ENCODE measurements around the gene WWOX. TPM values are rescaled to one million over a fixed set of nuclear protein-coding genes. Genes with fewer than 3 reads are reported as not detected.

The WWOX gene
- total and polyA plus RNA-seq, 2 of the 4 experiments (the other 2 are of a cell fraction), result 2.7 to 5.4 TPM

DNA sequence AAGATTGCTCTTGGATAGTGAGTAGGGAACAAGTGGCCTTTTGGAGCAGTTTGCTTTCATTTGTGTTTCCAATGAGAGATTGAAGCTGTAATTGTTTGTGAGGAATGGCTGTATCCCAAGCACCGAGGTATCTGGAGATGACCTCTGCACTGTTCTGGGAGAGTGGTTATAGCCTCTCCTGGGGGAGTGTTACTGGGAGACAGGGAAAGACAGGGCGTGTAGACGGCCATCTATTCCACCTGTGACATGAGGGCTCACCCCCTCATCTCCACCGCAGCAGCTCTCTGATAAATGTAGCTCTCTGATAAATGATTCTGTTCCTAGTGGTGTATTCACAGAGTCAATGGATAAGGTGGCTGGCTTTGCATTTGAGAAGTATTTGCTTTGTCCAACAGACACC lies 1107.4 kb downstream of the WWOX start:
- Histone ChIP-seq H2BK15ac (ENCODE audit: low read depth, low read length) (no peak overlapping the region), H3K27me3 (ENCODE audit: control insufficient read depth, insufficient read depth, low read length) (no peaks in the 10 kb centered on the region), H4K8ac (ENCODE audit: low read depth in 2 of 2, low read length in 2 of 2) (no peak overlapping the region), H3K9me1 (ENCODE audit: insufficient read depth, low read length) (no peaks in the 10 kb centered on the region), H4K91ac (ENCODE audit: insufficient read depth, low read depth, low read length) (no peak overlapping the region), H3K4me2 (ENCODE audit: low read depth, low read length) (no peak overlapping the region), H3K79me1 (ENCODE audit: low read depth in 1 of 2, low read length in 2 of 2) (no peaks in the 10 kb centered on the region), H3K4me3 (ENCODE audit: insufficient read depth, low read depth, low read length) (no peak overlapping the region), H2BK20ac (ENCODE audit: low read depth, low read length) (no peak overlapping the region), H3K27ac (ENCODE audit: insufficient read depth, low read length) (no peak overlapping the region), H2AFZ (replicated peaks; ENCODE audit: low read length, poor library complexity) (no peak overlapping the region), H3K9me3 (ENCODE audit: control insufficient read depth, insufficient read depth, low read length) (peaks cover 34% of the 10 kb centered on the region), H3K9ac (ENCODE audit: low read depth, low read length) (no peak overlapping the region), H2BK5ac (ENCODE audit: low read depth, low read length, poor library complexity, severe bottlenecking) (no peak overlapping the region), H2BK120ac (ENCODE audit: low read depth, low read length) (no peak overlapping the region), H2AK5ac (ENCODE audit: low read depth, low read length) (no peak overlapping the region), H4K5ac (ENCODE audit: low read depth, low read length) (no peak overlapping the region), H3K18ac (ENCODE audit: low read depth, low read length) (no peak overlapping the region), H3K4me1 (ENCODE audit: control insufficient read depth, insufficient read depth, low read length) (no peaks in the 10 kb centered on the region), H3K14ac (replicated peaks; ENCODE audit: low read depth, low read length) (no peak overlapping the region), H3K4ac (ENCODE audit: low read depth, low read length) (no peak overlapping the region), H2AK9ac (replicated peaks; ENCODE audit: low read depth, low read length, poor library complexity) (no peak overlapping the region), H3K36me3 (ENCODE audit: control insufficient read depth, insufficient read depth, low read length) (no peaks in the 10 kb centered on the region), H4K20me1 (ENCODE audit: insufficient read depth, low read length) (no peaks in the 10 kb centered on the region), H3K56ac (ENCODE audit: extremely low read depth, insufficient read depth, low read length) (no peak overlapping the region), H3K23ac (ENCODE audit: low read depth, low read length) (no peak overlapping the region)
- TF ChIP-seq, protein P1, sequence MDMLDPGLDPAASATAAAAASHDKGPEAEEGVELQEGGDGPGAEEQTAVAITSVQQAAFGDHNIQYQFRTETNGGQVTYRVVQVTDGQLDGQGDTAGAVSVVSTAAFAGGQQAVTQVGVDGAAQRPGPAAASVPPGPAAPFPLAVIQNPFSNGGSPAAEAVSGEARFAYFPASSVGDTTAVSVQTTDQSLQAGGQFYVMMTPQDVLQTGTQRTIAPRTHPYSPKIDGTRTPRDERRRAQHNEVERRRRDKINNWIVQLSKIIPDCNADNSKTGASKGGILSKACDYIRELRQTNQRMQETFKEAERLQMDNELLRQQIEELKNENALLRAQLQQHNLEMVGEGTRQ (IDR thresholded peaks at IDR 0.05; ENCODE audit: low read depth, low read length), result no peak
- TF ChIP-seq POLR2A (IDR thresholded peaks at IDR 0.05; ENCODE audit: low read depth, low read length), result no peak
- TF ChIP-seq, protein P2, sequence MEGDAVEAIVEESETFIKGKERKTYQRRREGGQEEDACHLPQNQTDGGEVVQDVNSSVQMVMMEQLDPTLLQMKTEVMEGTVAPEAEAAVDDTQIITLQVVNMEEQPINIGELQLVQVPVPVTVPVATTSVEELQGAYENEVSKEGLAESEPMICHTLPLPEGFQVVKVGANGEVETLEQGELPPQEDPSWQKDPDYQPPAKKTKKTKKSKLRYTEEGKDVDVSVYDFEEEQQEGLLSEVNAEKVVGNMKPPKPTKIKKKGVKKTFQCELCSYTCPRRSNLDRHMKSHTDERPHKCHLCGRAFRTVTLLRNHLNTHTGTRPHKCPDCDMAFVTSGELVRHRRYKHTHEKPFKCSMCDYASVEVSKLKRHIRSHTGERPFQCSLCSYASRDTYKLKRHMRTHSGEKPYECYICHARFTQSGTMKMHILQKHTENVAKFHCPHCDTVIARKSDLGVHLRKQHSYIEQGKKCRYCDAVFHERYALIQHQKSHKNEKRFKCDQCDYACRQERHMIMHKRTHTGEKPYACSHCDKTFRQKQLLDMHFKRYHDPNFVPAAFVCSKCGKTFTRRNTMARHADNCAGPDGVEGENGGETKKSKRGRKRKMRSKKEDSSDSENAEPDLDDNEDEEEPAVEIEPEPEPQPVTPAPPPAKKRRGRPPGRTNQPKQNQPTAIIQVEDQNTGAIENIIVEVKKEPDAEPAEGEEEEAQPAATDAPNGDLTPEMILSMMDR (conservative IDR thresholded peaks at IDR 0.05; ENCODE audit: low read depth, low read length), result no peak
- TF ChIP-seq RFX5 (IDR thresholded peaks at IDR 0.05; ENCODE audit: low read depth, low read length), result no peak
- TF ChIP-seq RCOR1 (IDR thresholded peaks at IDR 0.05; ENCODE audit: insufficient replicate concordance, low read length), result no peak
- TF ChIP-seq MAFK (IDR thresholded peaks at IDR 0.05; ENCODE audit: low read depth, low read length), result no peak
- no peak for TF ChIP-seq CHD1 (IDR thresholded peaks at IDR 0.05; ENCODE audit: low read depth, low read length)
- TF ChIP-seq SMC3 (IDR thresholded peaks at IDR 0.05; ENCODE audit: low read depth, low read length), result no peak
- TF ChIP-seq, protein P3, sequence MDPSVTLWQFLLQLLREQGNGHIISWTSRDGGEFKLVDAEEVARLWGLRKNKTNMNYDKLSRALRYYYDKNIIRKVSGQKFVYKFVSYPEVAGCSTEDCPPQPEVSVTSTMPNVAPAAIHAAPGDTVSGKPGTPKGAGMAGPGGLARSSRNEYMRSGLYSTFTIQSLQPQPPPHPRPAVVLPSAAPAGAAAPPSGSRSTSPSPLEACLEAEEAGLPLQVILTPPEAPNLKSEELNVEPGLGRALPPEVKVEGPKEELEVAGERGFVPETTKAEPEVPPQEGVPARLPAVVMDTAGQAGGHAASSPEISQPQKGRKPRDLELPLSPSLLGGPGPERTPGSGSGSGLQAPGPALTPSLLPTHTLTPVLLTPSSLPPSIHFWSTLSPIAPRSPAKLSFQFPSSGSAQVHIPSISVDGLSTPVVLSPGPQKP (IDR thresholded peaks at IDR 0.05; ENCODE audit: borderline replicate concordance, low read depth, low read length), result no peak
- no peak for TF ChIP-seq BHLHE40 (IDR thresholded peaks at IDR 0.05; ENCODE audit: low read depth, low read length)
- TF ChIP-seq FOS (IDR thresholded peaks at IDR 0.05; ENCODE audit: low read depth, low read length), result no peak
- no peak for ATAC-seq (ENCODE audit: low read depth)
- no peak for DNase-seq
- in situ Hi-C loops (cut with MboI; ENCODE audit: low sequenced_read_pairs) (no loop called here), intact Hi-C loops (cut with micrococcal nuclease) (no loop called here), dilution Hi-C loops (cut with HindIII; ENCODE audit: low sequenced_read_pairs, unreplicated experiment) (no loop called here)
- no TSS peak for BruUV-seq (replicated peaks)
- POLR2A ChIA-PET (ENCODE audit: unreplicated experiment), result no interaction called here
- CTCF ChIA-PET, result no interaction called here
- WGBS, 2 experiments (ENCODE audit: extremely low coverage in 2 of 2, insufficient read length in 1 of 2), result no CpG with 5 or more reads among the region's 4 CpGs
